GM12891 (cell line): Measurements from ENCODE around the gene SPC25. TPM values are rescaled to one million over a fixed set of nuclear protein-coding genes. Genes with fewer than 3 reads are reported as not detected.
"Not testable (repeated sequence)": the region's sequence is repeated elsewhere in the genome, so short reads cannot be mapped to it uniquely, and the experiment has no call there.

Experiments
- DNase-seq: peaks from one replicate; pipeline ENCODE4 v3.0.0; 2011; ENCODE audit warnings: low spot score; ENCODE audit not compliant: insufficient read length
- FAIRE-seq: peaks from 2 replicates; lab custom pipeline; 2011; peaks lifted over from hg19 to GRCh38; lab: Jason Lieb, UNC
- PAX5 ChIP-seq: IDR thresholded peaks from 2 replicates; pipeline ENCODE4 v1.6.1; 2011; ENCODE audit warnings: low read length, moderate library complexity, mild to moderate bottlenecking; ENCODE audit not compliant: insufficient read depth, severe bottlenecking
- POLR2A ChIP-seq: IDR thresholded peaks from 2 replicates; pipeline ENCODE4 v1.6.1; 2011; ENCODE audit warnings: low read depth, low read length, control low read depth
- POLR2AphosphoS5 ChIP-seq: IDR thresholded peaks from 2 replicates; pipeline ENCODE4 v1.6.1; 2011; ENCODE audit warnings: low read depth, low read length, control low read depth
- POU2F2 ChIP-seq: IDR thresholded peaks from 2 replicates; pipeline ENCODE4 v1.6.1; 2011; ENCODE audit warnings: low read depth, mild to moderate bottlenecking, control low read depth, low read length, moderate library complexity
- SPI1 ChIP-seq: IDR thresholded peaks from 2 replicates; pipeline ENCODE4 v1.6.1; 2011; ENCODE audit warnings: low read depth, low read length, control low read depth
- TAF1 ChIP-seq: IDR thresholded peaks from 2 replicates; pipeline ENCODE4 v1.6.1; 2011; ENCODE audit warnings: low read depth, low read length, control low read depth
- polyA plus RNA-seq: library from polyadenylated mRNA; unstranded; fragments of >200 nt; gene quantifications from one replicate; pipeline ENCODE4 v1.2.1, GENCODE V29; 2012; ENCODE audit warnings: low read depth, missing spikeins, inconsistent platforms; ENCODE audit not compliant: missing spikeins

SPC25 gene, protein sequence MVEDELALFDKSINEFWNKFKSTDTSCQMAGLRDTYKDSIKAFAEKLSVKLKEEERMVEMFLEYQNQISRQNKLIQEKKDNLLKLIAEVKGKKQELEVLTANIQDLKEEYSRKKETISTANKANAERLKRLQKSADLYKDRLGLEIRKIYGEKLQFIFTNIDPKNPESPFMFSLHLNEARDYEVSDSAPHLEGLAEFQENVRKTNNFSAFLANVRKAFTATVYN
- 16.8 TPM for polyA plus RNA-seq

- TF ChIP-seq POU2F2 = no peak
- TF ChIP-seq PAX5 = no peak
- TF ChIP-seq TAF1 = no peak
- TF ChIP-seq POLR2A = no peak
- TF ChIP-seq SPI1 = no peak
- TF ChIP-seq POLR2AphosphoS5 = no peak
Measured at GRCh38 chr2:168890006-168890782, at the start of gene SPC25. TSS of gene SPC25 (minus strand) at chr2:168890430. CDS start at chr2:168889519, 911 bp downstream.

GRCh38 chr2:168939918-168940317 lies 49.7 kb upstream of the SPC25 start:
- no peak for DNase-seq
- no peak for FAIRE-seq
- TF ChIP-seq TAF1 (no peak), POLR2AphosphoS5 (no peak), POLR2A (no peak), PAX5 (no peak), SPI1 (no peak), POU2F2 (no peak)

More at GRCh38 chr2:168890006-168890782, at the start of gene SPC25:
- peak; percentile 86 for DNase-seq
- FAIRE-seq = peak; percentile 96

DNA sequence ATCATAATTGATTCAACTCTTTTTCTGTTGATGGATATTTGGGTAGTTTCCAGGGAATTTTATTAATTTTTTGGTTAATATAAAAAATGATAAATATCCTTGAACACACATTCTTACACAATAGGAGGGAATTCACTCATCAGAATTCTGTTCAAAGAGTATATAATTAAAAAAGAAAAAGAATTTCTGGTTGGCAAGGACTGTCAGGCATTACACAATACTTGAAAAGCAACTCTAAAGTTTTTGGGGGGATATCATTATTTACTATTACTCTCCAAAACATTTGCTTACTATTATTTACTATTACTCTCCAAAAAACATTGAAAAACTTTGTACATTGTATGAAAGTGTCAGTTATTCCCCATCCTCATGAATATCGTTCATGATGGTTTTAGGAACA lies 48.8 kb upstream of the SPC25 start:
- FAIRE-seq = no peak
- TF ChIP-seq POLR2A (no peak), PAX5 (no peak), POLR2AphosphoS5 (no peak), SPI1 (no peak), POU2F2 (no peak), TAF1 (no peak)
- DNase-seq = no peak

GRCh38 chr2:168935810-168936581 lies 45.8 kb upstream of the SPC25 start:
- no peak for FAIRE-seq
- DNase-seq = no peak
- TF ChIP-seq POLR2AphosphoS5 (no peak), POLR2A (no peak), TAF1 (no peak), POU2F2 (no peak), PAX5 (no peak), SPI1 (no peak)

- no peak for DNase-seq
- no peak for FAIRE-seq
- TF ChIP-seq POU2F2 (no peak), POLR2AphosphoS5 (no peak), TAF1 (no peak), SPI1 (no peak), POLR2A (no peak), PAX5 (no peak)
Measured at GRCh38 chr2:168934826-168935225, 44.6 kb upstream of the SPC25 start.

DNA sequence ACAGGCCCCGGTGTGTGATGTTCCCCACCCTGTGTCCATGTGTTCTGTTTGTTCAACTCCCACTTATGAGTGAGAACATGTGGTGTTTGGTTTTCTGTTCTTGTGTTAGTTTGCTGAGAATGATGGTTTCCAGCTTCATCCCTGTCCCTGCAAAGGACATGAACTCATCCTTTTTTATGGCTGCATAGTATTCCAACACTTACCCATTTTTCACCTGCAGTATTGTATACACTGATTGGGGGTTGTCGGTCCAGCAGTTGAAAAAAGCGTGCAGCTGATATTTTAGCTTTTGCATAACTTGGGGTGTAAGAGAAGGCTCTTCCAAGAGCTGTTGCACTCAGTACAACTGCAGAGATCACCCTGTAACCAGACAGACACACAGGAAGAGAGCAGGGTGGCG lies 41.9 kb upstream of the SPC25 start:
- not testable (repeated sequence) for DNase-seq, FAIRE-seq

DNA sequence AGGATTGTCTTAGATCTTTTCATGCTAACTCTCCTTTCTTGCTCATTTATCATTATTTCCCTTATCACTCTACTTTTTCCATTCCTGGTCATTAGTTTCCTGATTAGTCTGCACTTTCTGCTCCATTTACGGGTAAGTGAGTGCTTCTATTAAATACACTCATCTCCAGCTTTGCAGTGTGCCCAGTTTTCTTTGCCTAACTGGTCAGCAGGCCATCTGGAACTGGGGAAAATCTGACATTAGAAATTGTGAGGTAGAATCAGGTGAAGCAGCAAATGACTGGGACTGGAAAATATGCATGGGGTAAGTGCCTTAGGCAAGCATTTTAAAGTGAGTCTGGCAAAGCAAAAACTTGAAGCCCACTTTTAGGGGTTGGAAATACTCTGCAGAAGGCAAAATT lies 40.0 kb upstream of the SPC25 start:
- FAIRE-seq (no peak), DNase-seq (no peak)
- TF ChIP-seq POU2F2 (no peak), POLR2AphosphoS5 (no peak), SPI1 (no peak), POLR2A (no peak), TAF1 (no peak), PAX5 (no peak)

DNA sequence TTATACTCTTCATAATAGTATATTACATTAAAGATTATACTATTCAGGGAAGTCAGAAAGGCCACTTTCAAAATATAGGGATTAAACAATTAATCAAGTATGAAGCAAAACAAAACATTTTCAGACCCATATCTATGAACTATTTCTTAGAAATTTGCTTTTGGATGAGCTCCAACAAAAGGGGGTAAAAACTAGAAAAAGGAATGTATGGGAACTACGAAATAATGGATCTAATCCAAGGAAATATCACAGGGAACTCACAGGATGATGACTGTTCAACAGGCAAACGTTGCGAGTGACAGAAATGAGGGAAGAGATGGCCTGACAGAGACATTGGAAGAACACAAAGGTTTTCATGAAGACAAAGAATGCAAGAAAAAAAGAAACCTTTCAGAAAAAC lies 38.8 kb upstream of the SPC25 start:
- FAIRE-seq (no peak), DNase-seq (no peak)
- TF ChIP-seq POLR2AphosphoS5 (no peak), PAX5 (no peak), POLR2A (no peak), TAF1 (no peak), SPI1 (no peak), POU2F2 (no peak)

GRCh38 chr2:168928113-168928831 lies 38.0 kb upstream of the SPC25 start:
- DNase-seq (no peak), FAIRE-seq (no peak)
- TF ChIP-seq POLR2A (no peak), POU2F2 (no peak), SPI1 (no peak), PAX5 (no peak), POLR2AphosphoS5 (no peak), TAF1 (no peak)
